IMR-90 (cell line): ENCODE measurements around the gene ZCCHC14. TPM values are rescaled to one million over a fixed set of nuclear protein-coding genes. Genes with fewer than 3 reads are reported as not detected.

Experiments
- ATAC-seq: fragments of 200-7000 bp; cut with Tn5 transposase; 2 replicates; pipeline ENCODE4 v1.9.1; 2020; ENCODE audit warnings: low read depth, mild to moderate bottlenecking, moderate library complexity
- BruUV-seq: library from RNA; stranded (reverse); fragments of 400-500 nt; replicated peaks from 2 replicates; lab custom pipeline; 2021; lab: Mats Ljungman, UMichigan
- CTCF ChIA-PET: fragments of 300-600 bp; formaldehyde crosslinking; extraction: SDS; loops from one replicate; lab custom pipeline; 2021; ENCODE audit warnings: antibody characterized with exemption; lab: Yijun Ruan, JAX
- POLR2A ChIA-PET: fragments of 300-600 bp; sonication (Branson Sonifier 250); formaldehyde crosslinking; loops from one replicate; lab custom pipeline; 2022; ENCODE audit warnings: antibody characterized with exemption; ENCODE audit not compliant: unreplicated experiment; lab: Charles Lee
- DNase-seq: peaks from one replicate; pipeline ENCODE4 v3.0.0; 2013
- H2AFZ ChIP-seq: replicated peaks from 2 replicates; pipeline ENCODE3; 2013; ENCODE audit warnings: low read length, mild to moderate bottlenecking; ENCODE audit not compliant: poor library complexity
- H2AK5ac ChIP-seq: 2 replicates; pipeline ENCODE4 v1.6.1; 2013; ENCODE audit warnings: low read depth, low read length, inconsistent platforms
- H2AK9ac ChIP-seq: replicated peaks from 2 replicates; pipeline ENCODE3; 2013; ENCODE audit warnings: mild to moderate bottlenecking, low read depth, low read length, moderate library complexity; ENCODE audit not compliant: poor library complexity
- H2BK120ac ChIP-seq: 2 replicates; pipeline ENCODE4 v1.6.1; 2013; ENCODE audit warnings: low read depth, low read length, inconsistent platforms
- H2BK15ac ChIP-seq: 3 replicates; pipeline ENCODE4 v1.6.1; 2013; ENCODE audit warnings: low read depth, low read length, inconsistent platforms
- H2BK20ac ChIP-seq: 2 replicates; pipeline ENCODE4 v1.6.1; 2013; ENCODE audit warnings: low read depth, mild to moderate bottlenecking, inconsistent platforms, low read length, moderate library complexity
- H2BK5ac ChIP-seq: 2 replicates; pipeline ENCODE4 v1.6.1; 2013; ENCODE audit warnings: mild to moderate bottlenecking, low read depth, low read length, inconsistent platforms; ENCODE audit not compliant: poor library complexity, severe bottlenecking
- H3K14ac ChIP-seq: replicated peaks from 2 replicates; pipeline ENCODE4 v1.6.1; 2013; ENCODE audit warnings: low read depth, low read length, inconsistent platforms
- H3K18ac ChIP-seq: 2 replicates; pipeline ENCODE4 v1.6.1; 2013; ENCODE audit warnings: low read depth, low read length, control low read depth
- H3K23ac ChIP-seq: 2 replicates; pipeline ENCODE4 v1.6.1; 2013; ENCODE audit warnings: low read depth, low read length, inconsistent platforms
- H3K27ac ChIP-seq: 2 replicates; pipeline ENCODE4 v1.5.1; 2013; ENCODE audit warnings: mild to moderate bottlenecking, control low read depth, low read length; ENCODE audit not compliant: insufficient read depth
- H3K27me3 ChIP-seq: 2 replicates; pipeline ENCODE4 v1.6.1; 2013; ENCODE audit warnings: low read length; ENCODE audit not compliant: control insufficient read depth, insufficient read depth
- H3K36me3 ChIP-seq: 2 replicates; pipeline ENCODE4 v1.6.1; 2013; ENCODE audit warnings: low read length, mixed read lengths; ENCODE audit not compliant: control insufficient read depth, insufficient read depth
- H3K4ac ChIP-seq: 2 replicates; pipeline ENCODE4 v1.6.1; 2013; ENCODE audit warnings: low read depth, low read length, inconsistent platforms
- H3K4me1 ChIP-seq: 2 replicates; pipeline ENCODE4 v1.6.1; 2013; ENCODE audit warnings: low read length, mixed read lengths; ENCODE audit not compliant: control insufficient read depth, insufficient read depth
- H3K4me2 ChIP-seq: 2 replicates; pipeline ENCODE4 v1.6.1; 2013; ENCODE audit warnings: low read depth, mild to moderate bottlenecking, control low read depth, low read length, moderate library complexity
- H3K4me3 ChIP-seq: 2 replicates; pipeline ENCODE4 v1.5.1; 2013; ENCODE audit warnings: low read depth, mild to moderate bottlenecking, control low read depth, low read length, moderate library complexity; ENCODE audit not compliant: insufficient read depth
- H3K56ac ChIP-seq: 2 replicates; pipeline ENCODE4 v1.6.1; 2013; ENCODE audit warnings: low read length, inconsistent platforms; ENCODE audit not compliant: insufficient read depth; ENCODE audit errors: extremely low read depth
- H3K79me1 ChIP-seq, 2 experiments: 2 replicates each; pipeline ENCODE4 v1.6.1; 2013; ENCODE audit warnings: low read length in 2 of 2, inconsistent platforms in 1 of 2, low read depth in 1 of 2
- H3K9ac ChIP-seq: 2 replicates; pipeline ENCODE4 v1.6.1; 2013; ENCODE audit warnings: low read depth, low read length, control low read depth
- H3K9me1 ChIP-seq: 2 replicates; pipeline ENCODE4 v1.6.1; 2013; ENCODE audit warnings: low read length, inconsistent platforms; ENCODE audit not compliant: insufficient read depth
- H3K9me3 ChIP-seq: 2 replicates; pipeline ENCODE4 v1.6.1; 2013; ENCODE audit warnings: low read length; ENCODE audit not compliant: control insufficient read depth, insufficient read depth
- H4K20me1 ChIP-seq: 2 replicates; pipeline ENCODE4 v1.6.1; 2013; ENCODE audit warnings: low read length, inconsistent platforms; ENCODE audit not compliant: insufficient read depth
- H4K5ac ChIP-seq: 2 replicates; pipeline ENCODE4 v1.6.1; 2013; ENCODE audit warnings: mild to moderate bottlenecking, low read depth, low read length, control low read depth
- H4K8ac ChIP-seq, 2 experiments: 2 replicates each; pipeline ENCODE4 v1.6.1; 2013; ENCODE audit warnings: low read depth in 2 of 2, low read length in 2 of 2, control low read depth in 1 of 2, inconsistent platforms in 1 of 2
- H4K91ac ChIP-seq: 2 replicates; pipeline ENCODE4 v1.6.1; 2013; ENCODE audit warnings: low read depth, low read length, inconsistent platforms; ENCODE audit not compliant: insufficient read depth
- BHLHE40 ChIP-seq: fragments of 150-350 bp; IDR thresholded peaks from 2 replicates; pipeline ENCODE4 v1.6.1; 2016; ENCODE audit warnings: mild to moderate bottlenecking, low read depth, low read length
- CEBPB ChIP-seq: IDR thresholded peaks from 2 replicates; pipeline ENCODE4 v1.6.1; 2012; ENCODE audit warnings: low read depth, low read length, improper control_type of control experiment
- MAFK ChIP-seq: IDR thresholded peaks from 2 replicates; pipeline ENCODE4 v1.6.1; 2012; ENCODE audit warnings: low read depth, low read length, improper control_type of control experiment
- RFX5 ChIP-seq: IDR thresholded peaks from 2 replicates; pipeline ENCODE4 v1.8.0; 2012; ENCODE audit warnings: low read depth, mild to moderate bottlenecking, low read length, moderate library complexity
- WGBS, 2 experiments: methylation state at CpG; one replicate each; pipeline versions ENCODE4 v1.1.5 to v1.1.7; 2013; ENCODE audit warnings: missing lambda C conversion rate in 2 of 2; ENCODE audit not compliant: insufficient read length in 1 of 2; ENCODE audit errors: extremely low coverage in 2 of 2; 5-methylcytosine and 5-hydroxymethylcytosine counted together
- dilution Hi-C: fragments of 300-500 bp; cut with HindIII; formaldehyde crosslinking; loops from one replicate; pipeline ENCODE4 v1.14.3; 2018; ENCODE audit warnings: low sequenced_read_pairs; ENCODE audit not compliant: unreplicated experiment
- in situ Hi-C: fragments of 300-500 bp; cut with MboI; formaldehyde crosslinking; loops from 3 replicates; pipeline ENCODE4 v1.14.3; 2019; ENCODE audit warnings: low sequenced_read_pairs, inconsistent platforms, mixed read lengths
- intact Hi-C: fragments of 100-400 bp; cut with micrococcal nuclease; formaldehyde crosslinking; loops from 2 replicates; pipeline ENCODE4 v1.10.0; 2022
- polyA plus RNA-seq, 3 experiments: library from polyadenylated mRNA; depleted of rRNA; stranded (reverse); fragments of >200 nt; gene quantifications; 2 replicates each; pipeline ENCODE4 v1.2.3, GENCODE V29; 2012; ENCODE audit warnings: low replicate concordance in 1 of 3
- total RNA-seq: library from RNA; depleted of rRNA; stranded (reverse); fragments of >200 nt; gene quantifications from 2 replicates; pipeline ENCODE4 v1.2.3, GENCODE V29; 2012
- TF ChIP-seq, protein P1 (sequence below): fragments of 150-350 bp; IDR thresholded peaks from 2 replicates; pipeline ENCODE4 v1.6.1; 2017; ENCODE audit warnings: mild to moderate bottlenecking, antibody characterized with exemption, low read length, low read depth

The ZCCHC14 gene
- total and polyA plus RNA-seq, 2 of the 4 experiments (the other 2 are of a cell fraction): 2.5 to 5.3 TPM

DNA sequence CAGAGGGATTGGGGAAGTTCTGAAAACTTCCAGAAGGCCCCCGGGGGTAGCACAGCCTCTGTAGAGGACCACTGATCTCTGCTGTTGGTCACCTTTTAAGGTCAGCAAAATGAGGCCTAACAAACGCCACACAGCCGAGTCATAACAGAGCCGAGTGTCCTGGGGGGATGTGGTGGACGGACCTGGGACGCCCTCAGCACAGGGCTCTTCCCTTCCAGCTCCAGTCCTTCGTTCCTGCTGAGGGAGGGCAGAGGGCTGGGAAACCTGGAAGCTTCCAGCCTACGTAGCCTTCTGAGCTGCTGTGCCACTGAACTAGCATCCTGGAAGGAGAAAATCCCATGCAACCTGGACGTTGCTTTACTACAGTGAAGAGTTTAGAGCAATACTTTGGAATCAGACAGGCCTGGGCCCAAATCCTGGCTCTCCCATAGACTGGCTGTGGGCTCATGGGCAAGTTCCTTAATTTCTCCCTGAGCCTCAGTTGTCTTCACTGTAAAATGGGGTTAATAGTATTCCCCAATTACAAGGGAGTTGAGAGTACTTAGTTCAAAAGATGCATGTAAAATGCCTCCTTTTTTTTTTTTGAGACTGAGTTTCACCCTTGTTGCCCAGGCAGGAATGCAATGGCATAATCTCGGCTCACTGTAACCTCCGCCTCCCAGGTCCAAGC is 34.4 kb upstream of the ZCCHC14 start:
- dilution Hi-C loops: no loop called here
- Histone ChIP-seq H3K27ac (no peak overlapping the region), H2AFZ (no peak overlapping the region), H3K4me3 (no peak overlapping the region), H2AK5ac (no peak overlapping the region), H4K91ac (no peak overlapping the region), H3K56ac (no peak overlapping the region), H3K4ac (no peak overlapping the region), H3K79me1 (no peaks in the 10 kb centered on the region), H2BK20ac (no peak overlapping the region), H4K20me1 (no peaks in the 10 kb centered on the region; the same call in 1 of the 2 replicates), H3K4me1 (no peaks in the 10 kb centered on the region), H2AK9ac (no peak overlapping the region), H3K18ac (no peak overlapping the region), H3K23ac (no peak overlapping the region), H2BK120ac (no peak overlapping the region), H3K9me1 (no peaks in the 10 kb centered on the region), H3K9me3 (peaks cover 11% of the 10 kb centered on the region), H3K14ac (no peak overlapping the region), H4K8ac (no peak overlapping the region), H3K36me3 (no peaks in the 10 kb centered on the region), H2BK15ac (no peak overlapping the region), H4K5ac (no peak overlapping the region), H3K4me2 (no peak overlapping the region), H3K27me3 (peaks cover 22% of the 10 kb centered on the region), H2BK5ac (no peak overlapping the region), H3K9ac (no peak overlapping the region)
- in situ Hi-C loops: no loop called here
- DNase-seq: no peak
- POLR2A ChIA-PET: no interaction called here
- TF ChIP-seq CEBPB: no peak
- TF ChIP-seq, protein P1, sequence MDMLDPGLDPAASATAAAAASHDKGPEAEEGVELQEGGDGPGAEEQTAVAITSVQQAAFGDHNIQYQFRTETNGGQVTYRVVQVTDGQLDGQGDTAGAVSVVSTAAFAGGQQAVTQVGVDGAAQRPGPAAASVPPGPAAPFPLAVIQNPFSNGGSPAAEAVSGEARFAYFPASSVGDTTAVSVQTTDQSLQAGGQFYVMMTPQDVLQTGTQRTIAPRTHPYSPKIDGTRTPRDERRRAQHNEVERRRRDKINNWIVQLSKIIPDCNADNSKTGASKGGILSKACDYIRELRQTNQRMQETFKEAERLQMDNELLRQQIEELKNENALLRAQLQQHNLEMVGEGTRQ: no peak
- no peak for TF ChIP-seq BHLHE40
- no peak for TF ChIP-seq MAFK
- TF ChIP-seq RFX5: no peak
- CTCF ChIA-PET: no interaction called here
- intact Hi-C loops: no loop called here
- no TSS peak for BruUV-seq
- no peak for ATAC-seq
- 50% methylated on average over 1 of the region's 11 CpGs; no CpG with 5 or more reads in 1 of the 2 experiments for WGBS, 2 experiments
